ENCODE data around the gene CLCA1. TPM values are rescaled to one million over a fixed set of nuclear protein-coding genes. Genes with fewer than 3 reads are reported as not detected.

CLCA1 gene
- polyA plus RNA-seq, 10 donors: 0.05 to 0.44 TPM; not detected in 8

Other genes with a start within 250 kb of the CLCA1 start
- 10 to 100 TPM; 14.3 to 40.4 (median 23.4) TPM for gene ODF2L, start 72.6 kb upstream of the CLCA1 start, polyA plus RNA-seq (ENCODE audit: insufficient read length in 10 of 10)
- gene CLCA2, start 44.8 kb upstream of the CLCA1 start, polyA plus RNA-seq (ENCODE audit: insufficient read length in 10 of 10): 10 to 100 TPM in 2 of 10 donors, under 1 TPM in 2, not detected in 6; 0.10 to 15.6 (median 7.6) TPM
- under 1 TPM in 3 of 10 donors, not detected in 7; 0.05 to 0.69 (median 0.24) TPM for gene CLCA4, start 78.2 kb downstream of the CLCA1 start, polyA plus RNA-seq (ENCODE audit: insufficient read length in 10 of 10)
- gene SH3GLB1, start 235.6 kb downstream of the CLCA1 start, polyA plus RNA-seq (ENCODE audit: insufficient read length in 10 of 10): 100 to 1,000 TPM; 110 to 203 (median 161) TPM